ENCODE results near the gene CD38. TPM values are rescaled to one million over a fixed set of nuclear protein-coding genes. Genes with fewer than 3 reads are reported as not detected.
A peak's percentile ranks its signal among the peaks of the same experiment; 100 is the strongest.

Gene CD38
- total and polyA plus RNA-seq, 4 donors, result 3.2 to 9.4 (median 5.3) TPM

- DNase-seq (ENCODE audit: low spot score), result no peak
- H3K9ac ChIP-seq (ENCODE audit: low read depth in 1 of 2, low read length in 2 of 2), result no peak overlapping the region
- peak overlapping the region in 1 of 3 donors; percentile 10 for H3K4me3 ChIP-seq (ENCODE audit: low read depth in 1 of 3, low read length in 3 of 3)
- TF ChIP-seq FOXA1 (IDR thresholded peaks at IDR 0.05) (no peak), EGR1 (IDR thresholded peaks at IDR 0.05; ENCODE audit: low read depth in 2 of 2) (no peak), RAD21 (IDR thresholded peaks at IDR 0.05) (no peak), RXRA (IDR thresholded peaks at IDR 0.05) (no peak), NR2F2 (IDR thresholded peaks at IDR 0.05) (no peak), FOXA2 (IDR thresholded peaks at IDR 0.05) (no peak)
- TF ChIP-seq, protein P1, sequence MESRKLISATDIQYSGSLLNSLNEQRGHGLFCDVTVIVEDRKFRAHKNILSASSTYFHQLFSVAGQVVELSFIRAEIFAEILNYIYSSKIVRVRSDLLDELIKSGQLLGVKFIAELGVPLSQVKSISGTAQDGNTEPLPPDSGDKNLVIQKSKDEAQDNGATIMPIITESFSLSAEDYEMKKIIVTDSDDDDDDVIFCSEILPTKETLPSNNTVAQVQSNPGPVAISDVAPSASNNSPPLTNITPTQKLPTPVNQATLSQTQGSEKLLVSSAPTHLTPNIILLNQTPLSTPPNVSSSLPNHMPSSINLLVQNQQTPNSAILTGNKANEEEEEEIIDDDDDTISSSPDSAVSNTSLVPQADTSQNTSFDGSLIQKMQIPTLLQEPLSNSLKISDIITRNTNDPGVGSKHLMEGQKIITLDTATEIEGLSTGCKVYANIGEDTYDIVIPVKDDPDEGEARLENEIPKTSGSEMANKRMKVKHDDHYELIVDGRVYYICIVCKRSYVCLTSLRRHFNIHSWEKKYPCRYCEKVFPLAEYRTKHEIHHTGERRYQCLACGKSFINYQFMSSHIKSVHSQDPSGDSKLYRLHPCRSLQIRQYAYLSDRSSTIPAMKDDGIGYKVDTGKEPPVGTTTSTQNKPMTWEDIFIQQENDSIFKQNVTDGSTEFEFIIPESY (IDR thresholded peaks at IDR 0.05), result no peak
- TF ChIP-seq, protein P2, sequence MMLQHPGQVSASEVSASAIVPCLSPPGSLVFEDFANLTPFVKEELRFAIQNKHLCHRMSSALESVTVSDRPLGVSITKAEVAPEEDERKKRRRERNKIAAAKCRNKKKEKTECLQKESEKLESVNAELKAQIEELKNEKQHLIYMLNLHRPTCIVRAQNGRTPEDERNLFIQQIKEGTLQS (IDR thresholded peaks at IDR 0.05), result no peak
- no peak overlapping the region for H3K27ac ChIP-seq (ENCODE audit: low read depth in 1 of 2, low read length in 2 of 2)
- 63% methylated on average over 5 of the region's 5 CpGs for WGBS
- no peaks in the 10 kb centered on the region for H3K27me3 ChIP-seq (ENCODE audit: control insufficient read depth in 4 of 4, insufficient read depth in 4 of 4, low read length in 3 of 4)
- H3K4me1 ChIP-seq (ENCODE audit: control insufficient read depth in 4 of 4, insufficient read depth in 4 of 4, low read length in 3 of 4), result no peaks in the 10 kb centered on the region
- no peaks in the 10 kb centered on the region for H3K9me3 ChIP-seq (ENCODE audit: control insufficient read depth in 4 of 4, low read length in 3 of 4)
- H3K36me3 ChIP-seq (ENCODE audit: control insufficient read depth in 4 of 4, insufficient read depth in 3 of 4, low read depth in 1 of 4, low read length in 3 of 4), result no peaks in the 10 kb centered on the region
Observed at GRCh38 chr4:15809466-15809865, 31.3 kb downstream of the CD38 start.

- no peak for DNase-seq (ENCODE audit: low spot score)
- no peaks in the 10 kb centered on the region for H3K27me3 ChIP-seq (ENCODE audit: control insufficient read depth in 4 of 4, insufficient read depth in 4 of 4, low read length in 3 of 4)
- H3K27ac ChIP-seq (ENCODE audit: low read depth in 1 of 2, low read length in 2 of 2), result no peak overlapping the region
- H3K4me3 ChIP-seq (ENCODE audit: low read depth in 1 of 3, low read length in 3 of 3), result no peak overlapping the region
- H3K9me3 ChIP-seq (ENCODE audit: control insufficient read depth in 4 of 4, low read length in 3 of 4), result no peaks in the 10 kb centered on the region
- H3K36me3 ChIP-seq (ENCODE audit: control insufficient read depth in 4 of 4, insufficient read depth in 3 of 4, low read depth in 1 of 4, low read length in 3 of 4), result no peaks in the 10 kb centered on the region
- TF ChIP-seq EGR1 (IDR thresholded peaks at IDR 0.05; ENCODE audit: low read depth in 2 of 2) (no peak), NR2F2 (IDR thresholded peaks at IDR 0.05) (no peak), FOXA1 (IDR thresholded peaks at IDR 0.05) (no peak), RXRA (IDR thresholded peaks at IDR 0.05) (no peak), MAX (IDR thresholded peaks at IDR 0.05) (no peak), YY1 (IDR thresholded peaks at IDR 0.05) (no peak), JUND (IDR thresholded peaks at IDR 0.05) (no peak), HNF4A (conservative IDR thresholded peaks at IDR 0.05) (no peak), TAF1 (conservative IDR thresholded peaks at IDR 0.05) (no peak), FOXA2 (IDR thresholded peaks at IDR 0.05) (no peak), GABPA (IDR thresholded peaks at IDR 0.05 in 1 of 2, conservative IDR thresholded peaks at IDR 0.05 in 1 of 2) (no peak)
- H3K4me1 ChIP-seq (ENCODE audit: control insufficient read depth in 4 of 4, insufficient read depth in 4 of 4, low read length in 3 of 4), result no peaks in the 10 kb centered on the region
- no peak overlapping the region for H3K9ac ChIP-seq (ENCODE audit: low read depth in 1 of 2, low read length in 2 of 2)
- 80% methylated on average over 2 of the region's 2 CpGs for WGBS
Observed at GRCh38 chr4:15811703-15812337, 33.7 kb downstream of the CD38 start.

GRCh38 chr4:15832523-15833451 is 54.7 kb downstream of the CD38 start:
- H3K9ac ChIP-seq (ENCODE audit: low read depth in 1 of 2, low read length in 2 of 2), result no peak overlapping the region
- H3K4me1 ChIP-seq (ENCODE audit: control insufficient read depth in 4 of 4, insufficient read depth in 4 of 4, low read length in 3 of 4), result no peaks in the 10 kb centered on the region
- no peaks in the 10 kb centered on the region for H3K9me3 ChIP-seq (ENCODE audit: control insufficient read depth in 4 of 4, low read length in 3 of 4)
- WGBS, result 88% methylated on average over 3 of the region's 3 CpGs
- no peak overlapping the region for H3K27ac ChIP-seq (ENCODE audit: low read depth in 1 of 2, low read length in 2 of 2)
- no peaks in the 10 kb centered on the region for H3K27me3 ChIP-seq (ENCODE audit: control insufficient read depth in 4 of 4, insufficient read depth in 4 of 4, low read length in 3 of 4)
- no peak overlapping the region for H3K4me3 ChIP-seq (ENCODE audit: low read depth in 1 of 3, low read length in 3 of 3)
- no peak for DNase-seq (ENCODE audit: low spot score)
- no peaks in the 10 kb centered on the region for H3K36me3 ChIP-seq (ENCODE audit: control insufficient read depth in 4 of 4, insufficient read depth in 3 of 4, low read depth in 1 of 4, low read length in 3 of 4)
- TF ChIP-seq CTCF (IDR thresholded peaks at IDR 0.05; ENCODE audit: low read depth, low read length, missing input control) (no peak), JUND (IDR thresholded peaks at IDR 0.05) (no peak), HNF4A (conservative IDR thresholded peaks at IDR 0.05) (no peak), HNF4G (IDR thresholded peaks at IDR 0.05) (no peak), RAD21 (IDR thresholded peaks at IDR 0.05) (no peak), MAX (IDR thresholded peaks at IDR 0.05) (no peak), RXRA (IDR thresholded peaks at IDR 0.05) (no peak), SP1 (IDR thresholded peaks at IDR 0.05) (no peak), GABPA (IDR thresholded peaks at IDR 0.05 in 1 of 2, conservative IDR thresholded peaks at IDR 0.05 in 1 of 2) (no peak), FOXA1 (IDR thresholded peaks at IDR 0.05) (no peak)
- TF ChIP-seq, protein P2 (IDR thresholded peaks at IDR 0.05), result no peak
